ENCODE data around the gene CANT1. TPM values are rescaled to one million over a fixed set of nuclear protein-coding genes. Genes with fewer than 3 reads are reported as not detected.
"Not testable (repeated sequence)": the region's sequence is repeated elsewhere in the genome, so short reads cannot be mapped to it uniquely, and the experiment has no call there.

CANT1 gene
- total RNA-seq, 1 donor from 2014 or later, result 55.8 TPM

DNA sequence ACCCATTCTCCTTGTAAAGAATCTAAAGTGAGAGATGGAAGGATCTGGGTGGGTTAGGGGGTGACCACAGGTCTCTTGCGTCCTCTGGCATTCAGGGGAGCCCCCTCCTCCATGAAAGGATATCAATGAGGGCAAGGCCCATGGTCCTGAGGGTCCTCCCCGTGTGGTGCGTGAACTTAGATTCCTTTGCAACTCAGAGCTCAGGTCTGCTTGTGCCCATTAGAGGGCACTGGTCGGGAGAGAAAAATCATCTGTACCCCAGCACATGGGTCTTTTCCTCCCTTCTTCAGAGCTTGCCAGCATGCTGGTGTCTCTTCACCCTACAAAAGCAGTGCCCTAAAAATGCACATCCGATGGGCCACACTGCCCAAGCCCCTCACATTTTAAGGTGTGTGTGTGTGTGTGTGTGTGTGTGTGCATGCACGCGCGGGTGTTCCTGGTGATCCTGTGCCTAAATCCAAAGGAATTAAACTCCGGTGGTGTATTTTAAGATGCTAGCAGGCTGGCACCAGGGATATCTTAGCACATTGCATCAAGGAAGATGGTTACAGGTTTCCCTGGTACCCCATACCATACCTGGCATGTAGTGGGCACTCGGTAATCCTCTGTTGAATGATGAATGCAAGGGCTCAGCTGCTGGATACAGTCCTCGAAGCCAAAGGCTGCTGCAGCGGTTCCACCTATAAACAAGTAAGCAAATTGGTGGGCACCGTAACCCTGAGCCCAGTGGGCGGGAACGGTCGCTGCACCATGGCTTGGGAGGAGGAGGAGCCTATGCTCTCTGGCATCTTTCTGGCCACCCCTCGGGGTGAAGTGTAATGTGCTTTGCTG lies 19.1 kb upstream of the CANT1 start:
- no peak overlapping the region for H3K4me3 Mint-ChIP-seq (ENCODE audit: low read depth)

DNA sequence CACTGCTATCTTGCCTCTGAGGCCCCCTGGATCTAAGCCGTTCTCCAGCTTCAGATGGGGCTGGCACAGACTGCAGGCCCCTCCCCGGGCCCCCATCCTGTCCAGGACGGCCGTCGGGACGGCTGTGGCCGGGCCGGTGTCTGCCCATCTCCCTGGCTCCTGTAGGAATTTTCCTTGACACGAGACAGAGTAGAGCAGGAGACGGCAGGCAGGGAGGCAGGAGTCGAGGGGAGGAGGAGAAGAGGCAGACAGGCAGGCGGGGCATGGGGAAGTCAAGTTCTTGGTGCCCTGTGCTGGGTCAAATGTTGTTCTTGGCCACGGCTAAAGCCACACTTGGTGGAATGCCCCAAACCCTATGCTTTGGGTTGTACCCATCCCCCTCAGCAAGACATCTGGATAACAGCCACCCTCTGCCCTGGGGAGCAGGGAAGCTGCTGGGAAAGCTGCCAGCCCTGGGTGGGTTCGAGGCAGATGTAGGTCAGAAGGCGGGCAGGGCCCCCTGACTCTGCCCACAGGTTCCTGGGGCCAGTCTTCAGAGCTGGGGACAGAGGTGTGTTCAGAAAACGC lies 18.4 kb upstream of the CANT1 start:
- Mint-ChIP-seq H3K9me3 (no peaks in the 10 kb centered on the region), H3K36me3 (ENCODE audit: low read depth) (no peaks in the 10 kb centered on the region), H3K4me3 (ENCODE audit: low read depth) (no peak overlapping the region), H3K27me3 (ENCODE audit: low read depth) (peaks cover 40% of the 10 kb centered on the region), H3K4me1 (ENCODE audit: low read depth) (peaks cover 4% of the 10 kb centered on the region), H3K27ac (no peak overlapping the region)
- DNase-seq (ENCODE audit: low spot score), result no peak
- intact Hi-C loops (cut with micrococcal nuclease), result no loop called here

More for the DNA sequence above, 19.1 kb upstream of the CANT1 start:
- H3K36me3 Mint-ChIP-seq (ENCODE audit: low read depth), result no peaks in the 10 kb centered on the region
- peaks cover 4% of the 10 kb centered on the region for H3K4me1 Mint-ChIP-seq (ENCODE audit: low read depth)
- no peak for DNase-seq (ENCODE audit: low spot score)
- H3K9me3 Mint-ChIP-seq, result no peaks in the 10 kb centered on the region
- H3K27me3 Mint-ChIP-seq (ENCODE audit: low read depth), result peaks cover 33% of the 10 kb centered on the region
- intact Hi-C loops (cut with micrococcal nuclease), result no loop called here
- no peak overlapping the region for H3K27ac Mint-ChIP-seq

DNA sequence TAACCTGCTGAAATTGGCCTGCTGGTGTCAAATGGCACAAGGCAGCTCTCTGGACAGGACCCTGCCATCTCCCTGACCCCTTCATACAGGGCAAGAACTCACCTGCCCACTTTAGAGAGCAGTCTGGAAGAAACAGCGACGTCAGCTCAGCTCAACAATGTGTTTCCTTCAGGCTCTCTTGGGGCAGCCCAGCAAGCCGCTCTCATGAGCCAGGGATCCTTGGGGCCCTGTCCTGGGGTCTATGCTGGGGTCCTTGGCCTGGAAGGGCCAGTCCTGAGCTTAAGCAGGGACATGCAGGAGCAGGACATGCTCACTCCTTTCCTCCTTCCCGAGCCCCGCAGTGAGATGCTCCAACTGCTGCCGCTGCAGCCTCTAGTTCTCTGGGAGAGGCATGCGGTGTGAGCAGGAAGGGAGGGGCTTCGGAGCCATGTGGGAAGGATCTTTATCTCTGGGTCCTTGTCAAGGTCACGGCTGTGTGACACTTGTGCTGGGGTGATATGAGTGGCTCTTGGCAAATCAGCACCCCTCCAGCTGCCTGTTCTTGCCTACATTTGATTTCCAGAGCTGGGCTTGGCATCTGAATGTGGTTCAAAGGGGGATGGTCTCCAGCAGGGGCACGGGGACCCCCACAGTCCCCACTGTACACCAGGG lies 17.8 kb upstream of the CANT1 start:
- H3K9me3 Mint-ChIP-seq, result no peaks in the 10 kb centered on the region
- intact Hi-C loops (cut with micrococcal nuclease), result no loop called here
- DNase-seq (ENCODE audit: low spot score), result no peak

DNA sequence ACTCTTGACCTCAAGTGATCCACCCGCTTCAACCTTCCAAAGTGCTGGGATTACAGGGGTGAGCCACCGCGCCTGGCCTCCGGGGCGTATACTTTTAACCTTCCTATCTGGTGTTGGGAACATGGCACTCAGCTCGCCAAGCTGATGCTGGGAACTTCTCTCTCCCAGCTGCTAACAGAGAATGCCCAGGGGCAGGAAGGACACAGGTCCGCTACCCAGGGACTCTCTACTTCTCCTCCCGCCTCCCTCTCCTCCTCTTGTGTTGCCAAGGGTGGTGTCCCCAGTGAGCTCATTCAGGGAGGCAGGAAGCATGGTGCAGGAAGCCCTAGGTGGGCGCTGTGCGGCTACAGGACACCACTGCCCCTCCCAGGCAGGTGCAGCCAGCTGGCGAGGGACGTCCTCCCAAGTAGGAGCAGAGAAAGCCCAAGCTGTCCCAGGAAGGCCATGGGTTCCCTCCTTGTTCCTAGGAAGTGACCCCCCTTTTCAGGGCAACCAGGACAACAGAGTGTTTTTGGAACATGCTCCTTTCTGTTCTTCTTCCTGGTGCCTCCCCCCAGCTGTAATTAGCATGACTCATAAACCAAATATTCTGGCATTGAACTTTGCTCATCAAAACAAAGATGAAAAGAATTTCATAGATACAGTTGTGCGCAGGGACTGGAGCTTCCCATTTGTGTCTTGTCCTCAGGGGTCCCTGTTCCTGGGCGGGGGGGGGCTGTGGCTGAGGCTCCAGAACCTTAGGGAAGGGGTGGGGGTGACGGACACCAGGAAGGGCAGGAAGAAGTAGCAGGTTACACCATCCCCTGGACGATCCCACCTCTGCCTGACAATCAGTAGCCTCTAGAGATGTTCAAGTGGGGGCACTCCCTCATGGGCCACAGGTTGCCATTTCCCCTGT lies 17.1 kb upstream of the CANT1 start:
- no peak overlapping the region for H3K4me3 Mint-ChIP-seq (ENCODE audit: low read depth)
- DNase-seq (ENCODE audit: low spot score), result no peak
- intact Hi-C loops (cut with micrococcal nuclease), result no loop called here
- H3K27ac Mint-ChIP-seq, result no peak overlapping the region
- H3K36me3 Mint-ChIP-seq (ENCODE audit: low read depth), result no peaks in the 10 kb centered on the region
- peaks cover 4% of the 10 kb centered on the region for H3K4me1 Mint-ChIP-seq (ENCODE audit: low read depth)
- H3K9me3 Mint-ChIP-seq, result no peaks in the 10 kb centered on the region
- peaks cover 43% of the 10 kb centered on the region for H3K27me3 Mint-ChIP-seq (ENCODE audit: low read depth)

More for the DNA sequence above, 17.8 kb upstream of the CANT1 start:
- Mint-ChIP-seq H3K4me3 (ENCODE audit: low read depth) (no peak overlapping the region), H3K27ac (no peak overlapping the region), H3K4me1 (ENCODE audit: low read depth) (peaks cover 4% of the 10 kb centered on the region), H3K36me3 (ENCODE audit: low read depth) (no peaks in the 10 kb centered on the region), H3K27me3 (ENCODE audit: low read depth) (peaks cover 44% of the 10 kb centered on the region)

DNA sequence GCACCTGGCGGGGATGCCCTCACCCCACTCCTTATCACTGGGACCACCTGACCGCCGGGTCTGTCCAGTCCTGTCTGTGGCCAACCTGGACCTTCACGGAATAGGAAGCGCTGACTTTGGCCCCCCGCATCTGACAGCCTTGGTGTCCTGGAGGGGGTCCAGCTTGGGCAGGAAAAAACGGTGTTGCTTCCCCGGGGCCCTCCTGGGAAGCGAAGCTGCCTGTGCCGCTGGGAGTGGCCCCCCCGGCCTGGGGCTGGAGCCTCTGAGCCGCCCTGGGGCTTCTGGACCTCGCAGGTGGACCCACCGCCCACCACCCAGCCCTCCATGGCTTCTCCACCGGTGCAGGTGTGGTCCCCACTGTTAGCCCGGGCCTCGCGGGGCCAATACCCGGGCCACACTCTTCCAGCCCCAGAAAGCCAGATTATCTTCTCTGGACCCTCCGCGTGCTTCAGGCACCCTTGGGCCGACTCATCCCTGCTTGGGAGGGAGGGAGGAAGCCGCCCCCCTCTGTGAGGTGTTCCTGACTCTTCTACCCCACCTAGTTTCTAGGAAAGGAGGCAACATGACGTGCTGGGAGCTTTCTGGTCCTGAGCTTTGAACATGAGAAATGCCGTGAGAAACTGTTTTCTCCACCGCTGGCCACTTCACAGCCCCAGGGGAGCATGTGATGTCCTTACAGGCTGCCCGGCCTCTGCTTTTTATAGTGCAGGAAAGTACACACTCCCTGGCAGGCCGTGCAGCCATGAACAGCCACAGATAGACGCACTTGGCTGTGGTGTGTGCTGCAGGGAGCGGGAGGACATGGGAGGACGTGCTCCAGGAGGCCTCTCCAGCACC lies 15.6 kb upstream of the CANT1 start:
- H3K4me3 Mint-ChIP-seq (ENCODE audit: low read depth), result peak overlapping the region; percentile 30
- H3K4me1 Mint-ChIP-seq (ENCODE audit: low read depth), result peaks cover 4% of the 10 kb centered on the region
- H3K27me3 Mint-ChIP-seq (ENCODE audit: low read depth), result peaks cover 53% of the 10 kb centered on the region
- no peaks in the 10 kb centered on the region for H3K36me3 Mint-ChIP-seq (ENCODE audit: low read depth)
- no peaks in the 10 kb centered on the region for H3K9me3 Mint-ChIP-seq
- no peak for DNase-seq (ENCODE audit: low spot score)
- intact Hi-C loops (cut with micrococcal nuclease), result no loop called here
- H3K27ac Mint-ChIP-seq, result no peak overlapping the region

DNA sequence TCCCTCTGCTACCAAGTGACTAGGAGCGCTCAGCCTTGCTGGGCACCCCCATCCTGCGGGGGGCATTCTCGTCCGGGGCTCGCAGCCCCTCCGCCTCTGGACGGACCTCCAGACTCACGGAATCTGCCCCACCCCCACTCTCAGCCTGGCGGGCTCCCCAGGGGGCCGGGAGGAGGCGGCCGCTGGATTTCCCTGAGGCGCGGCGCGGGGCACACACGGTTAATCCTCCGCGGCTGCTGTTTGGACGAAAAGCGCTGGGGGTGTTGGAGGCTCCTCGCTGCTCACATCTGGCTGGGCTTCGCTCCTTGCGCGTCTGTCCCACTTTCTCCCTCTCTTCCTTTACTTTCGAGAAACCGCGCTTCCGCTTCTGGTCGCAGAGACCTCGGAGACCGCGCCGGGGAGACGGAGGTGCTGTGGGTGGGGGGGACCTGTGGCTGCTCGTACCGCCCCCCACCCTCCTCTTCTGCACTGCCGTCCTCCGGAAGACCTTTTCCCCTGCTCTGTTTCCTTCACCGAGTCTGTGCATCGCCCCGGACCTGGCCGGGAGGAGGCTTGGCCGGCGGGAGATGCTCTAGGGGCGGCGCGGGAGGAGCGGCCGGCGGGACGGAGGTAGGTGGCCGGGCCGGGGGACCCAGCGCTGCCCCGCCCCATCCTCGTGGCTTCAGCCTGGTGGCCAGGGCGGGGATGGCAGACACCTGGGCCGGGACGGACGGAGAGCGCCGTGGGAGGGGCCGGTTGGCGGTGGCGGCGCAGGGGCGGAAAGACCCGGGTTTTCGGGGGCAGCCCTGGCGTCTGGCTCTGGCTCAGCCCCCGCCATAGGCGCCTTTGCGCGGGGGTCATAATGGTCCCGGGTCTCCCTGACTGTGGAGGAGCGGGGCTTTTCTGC lies 14.6 kb upstream of the CANT1 start, which contains the start of gene C1QTNF1:
Gene C1QTNF1, plus strand, starts transcription at position 284 of the 886 bp plus-strand sequence. CDS start 19,800 bp downstream, outside the sequence.
- Mint-ChIP-seq H3K4me3 (ENCODE audit: low read depth) (peak within 1 kb of the TSS; percentile 70), H3K4me1 (ENCODE audit: low read depth) (peaks cover 4% of the 10 kb centered on the region), H3K9me3 (no peaks in the 10 kb centered on the region), H3K36me3 (ENCODE audit: low read depth) (no peaks in the 10 kb centered on the region), H3K27ac (no peak within 1 kb of the TSS), H3K27me3 (ENCODE audit: low read depth) (peaks cover 54% of the 10 kb centered on the region)
- DNase-seq (ENCODE audit: low spot score), result no peak
- intact Hi-C loops (cut with micrococcal nuclease), result no loop called here

DNA sequence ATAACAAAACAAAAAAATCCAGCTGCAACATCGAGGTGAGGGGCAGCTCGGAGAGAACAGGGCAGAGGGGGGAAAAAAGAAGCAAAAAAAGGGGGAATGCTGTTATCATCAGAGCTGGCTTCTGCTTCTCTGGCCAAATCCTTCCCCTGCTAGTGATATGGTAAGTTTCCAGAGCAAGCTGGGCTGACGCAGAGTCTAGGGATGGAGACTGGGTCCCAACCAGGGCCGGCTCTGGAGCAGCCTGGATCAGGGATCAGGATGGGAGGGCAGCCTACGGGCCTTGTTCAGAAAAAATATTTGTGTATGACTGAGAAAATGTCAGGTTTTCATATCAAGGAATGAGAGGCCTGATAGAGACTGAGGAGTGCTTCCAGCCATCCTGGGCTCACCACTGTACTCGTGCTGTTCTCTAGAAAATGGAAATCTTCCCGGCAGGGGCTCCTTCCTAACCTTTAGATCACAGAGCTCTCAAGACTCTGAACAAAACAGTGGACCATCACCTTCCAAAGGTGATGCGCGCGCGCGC lies 13.7 kb upstream of the CANT1 start:
- H3K27ac Mint-ChIP-seq, result no peak overlapping the region
- no peaks in the 10 kb centered on the region for H3K36me3 Mint-ChIP-seq (ENCODE audit: low read depth)
- intact Hi-C loops (cut with micrococcal nuclease), result no loop called here
- peak overlapping the region; percentile 26 for H3K4me3 Mint-ChIP-seq (ENCODE audit: low read depth)
- peaks cover 4% of the 10 kb centered on the region for H3K4me1 Mint-ChIP-seq (ENCODE audit: low read depth)
- peaks cover 57% of the 10 kb centered on the region for H3K27me3 Mint-ChIP-seq (ENCODE audit: low read depth)
- DNase-seq (ENCODE audit: low spot score), result no peak
- no peaks in the 10 kb centered on the region for H3K9me3 Mint-ChIP-seq

DNA sequence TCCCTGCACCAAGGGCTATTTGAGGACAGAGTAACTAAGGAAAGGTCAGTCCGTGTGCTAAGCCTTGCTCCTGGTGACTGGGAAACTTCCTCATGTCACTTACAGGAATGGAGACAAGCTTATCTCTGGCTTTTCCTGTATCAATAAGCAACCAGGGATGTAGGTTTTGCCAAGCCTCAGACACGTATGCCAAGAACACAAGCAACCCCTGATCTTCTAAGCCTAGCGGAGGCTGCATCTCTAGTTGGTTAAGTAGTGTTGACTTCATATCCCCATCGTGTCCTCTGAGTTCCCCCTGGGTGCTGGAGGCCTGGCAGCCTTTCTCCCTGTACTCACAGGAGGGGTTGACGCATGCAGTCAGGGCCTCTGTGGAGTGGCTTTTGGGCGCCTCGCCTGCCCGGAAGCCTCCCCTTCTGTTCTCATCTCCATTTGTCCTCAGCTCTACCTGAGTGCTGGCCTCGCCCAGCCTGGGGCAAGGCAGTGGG lies 13.0 kb upstream of the CANT1 start:
- Mint-ChIP-seq H3K4me1 (ENCODE audit: low read depth) (peaks cover 4% of the 10 kb centered on the region), H3K4me3 (ENCODE audit: low read depth) (no peak overlapping the region), H3K27ac (no peak overlapping the region), H3K9me3 (no peaks in the 10 kb centered on the region), H3K27me3 (ENCODE audit: low read depth) (peaks cover 54% of the 10 kb centered on the region), H3K36me3 (ENCODE audit: low read depth) (no peaks in the 10 kb centered on the region)
- DNase-seq (ENCODE audit: low spot score), result no peak
- intact Hi-C loops (cut with micrococcal nuclease), result no loop called here

DNA sequence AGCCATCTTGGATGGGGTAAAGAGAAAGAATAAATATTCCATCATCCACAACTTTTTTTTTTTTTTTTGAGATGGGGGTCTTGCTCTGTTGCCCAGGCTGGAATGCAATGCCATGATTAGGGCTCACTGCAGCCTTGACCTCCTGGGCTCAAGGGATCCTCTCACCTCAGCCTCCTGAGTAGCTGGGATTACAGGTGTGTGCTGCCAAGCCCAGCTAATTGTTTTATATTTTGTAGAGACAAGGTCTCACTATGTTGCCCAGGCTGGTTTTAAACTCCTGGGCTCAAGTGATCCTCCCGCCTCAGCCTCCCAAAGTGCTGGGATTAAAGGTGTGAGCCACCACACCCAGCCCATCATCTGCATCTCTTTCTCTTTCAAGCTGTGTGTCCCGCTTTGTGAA lies 12.4 kb upstream of the CANT1 start:
- H3K9me3 Mint-ChIP-seq; intact Hi-C loops (cut with micrococcal nuclease); H3K36me3 Mint-ChIP-seq (ENCODE audit: low read depth); H3K27ac Mint-ChIP-seq; H3K4me1 Mint-ChIP-seq (ENCODE audit: low read depth); DNase-seq (ENCODE audit: low spot score); H3K4me3 Mint-ChIP-seq (ENCODE audit: low read depth): not testable (repeated sequence)
- peaks cover 51% of the 10 kb centered on the region for H3K27me3 Mint-ChIP-seq (ENCODE audit: low read depth)

DNA sequence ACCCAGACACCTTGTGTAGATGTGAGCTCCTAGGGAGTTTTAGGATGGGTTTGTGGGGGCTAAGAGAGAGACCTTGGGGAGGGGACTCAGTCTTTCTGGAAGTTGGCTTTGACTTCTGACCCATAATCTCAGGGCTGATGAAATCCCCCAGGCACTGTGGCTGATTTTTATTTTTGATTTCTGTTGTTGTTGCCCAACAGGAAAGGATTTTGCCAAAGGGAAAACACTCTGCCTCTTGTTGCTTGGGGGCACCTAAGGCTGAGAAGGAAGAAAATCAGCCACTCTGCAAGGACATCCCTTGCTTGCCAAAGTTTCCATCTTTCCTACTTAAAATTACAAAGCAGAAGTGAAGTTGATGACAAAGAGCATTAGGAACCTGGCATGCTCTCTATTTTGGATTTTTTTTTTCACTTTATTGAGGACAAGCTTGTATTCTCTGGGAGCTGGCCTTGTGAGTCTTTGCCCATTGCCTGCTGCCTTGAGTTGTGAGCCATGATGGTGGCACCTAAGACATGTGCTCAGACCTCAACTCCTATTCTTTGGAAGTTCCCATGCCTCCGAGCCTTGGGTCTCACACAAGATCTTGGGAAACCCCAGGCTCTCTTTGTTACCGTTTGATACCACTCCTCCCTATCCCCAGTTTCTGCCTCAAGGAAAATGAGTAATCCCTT lies 11.2 kb upstream of the CANT1 start:
- peaks cover 4% of the 10 kb centered on the region for H3K4me1 Mint-ChIP-seq (ENCODE audit: low read depth)
- intact Hi-C loops (cut with micrococcal nuclease), result no loop called here
- no peak overlapping the region for H3K27ac Mint-ChIP-seq
- DNase-seq (ENCODE audit: low spot score), result no peak
- no peaks in the 10 kb centered on the region for H3K9me3 Mint-ChIP-seq
- H3K27me3 Mint-ChIP-seq (ENCODE audit: low read depth), result peaks cover 44% of the 10 kb centered on the region
- no peak overlapping the region for H3K4me3 Mint-ChIP-seq (ENCODE audit: low read depth)
- H3K36me3 Mint-ChIP-seq (ENCODE audit: low read depth), result no peaks in the 10 kb centered on the region
